H1 (cell line): ENCODE results near the gene GPC6. TPM values are rescaled to one million over a fixed set of nuclear protein-coding genes. Genes with fewer than 3 reads are reported as not detected.

Experiments
- CHD2 ChIP-seq: IDR thresholded peaks from 2 replicates; pipeline ENCODE4 v1.6.1; 2012; ENCODE audit warnings: low read length, improper control_type of control experiment
- EGR1 ChIP-seq: IDR thresholded peaks from 2 replicates; pipeline ENCODE4 v1.6.1; 2011; ENCODE audit warnings: low read depth, low read length, borderline replicate concordance
- HDAC2 ChIP-seq, 2 experiments: fragments of 300-600 bp in 1 of 2; sonication (generic) in 1 of 2; IDR thresholded peaks; 2 replicates each; pipeline ENCODE4 v1.6.1; 2011 to 2012; ENCODE audit warnings: low read depth in 2 of 2, low read length in 2 of 2, mild to moderate bottlenecking in 2 of 2, moderate library complexity in 2 of 2, borderline replicate concordance in 1 of 2, inconsistent platforms in 1 of 2
- MAFK ChIP-seq: IDR thresholded peaks from 2 replicates; pipeline ENCODE4 v1.6.1; 2012; ENCODE audit warnings: low read depth, mild to moderate bottlenecking, improper control_type of control experiment, low read length
- POLR2A ChIP-seq, 2 experiments: IDR thresholded peaks; 1 replicate in 1 of 2; 2 replicates in 1 of 2; pipeline ENCODE4 v1.6.1; 2011; ENCODE audit warnings: low read depth in 2 of 2, low read length in 2 of 2, mild to moderate bottlenecking in 2 of 2; ENCODE audit errors: control extremely low read depth in 1 of 2
- POLR2AphosphoS5 ChIP-seq: IDR thresholded peaks from 2 replicates; pipeline ENCODE4 v1.6.1; 2011; ENCODE audit warnings: low read depth, low read length
- TEAD4 ChIP-seq: IDR thresholded peaks from 2 replicates; pipeline ENCODE4 v1.6.1; 2012; ENCODE audit warnings: low read depth, low read length, inconsistent platforms, mixed read lengths
- polyA plus RNA-seq, 7 experiments: library from polyadenylated mRNA; depleted of rRNA in 3 of 7; stranded (reverse) in 5 of 7; unstranded in 2 of 7; fragments of >200 nt in 5 of 7; fragments of 200-250 nt in 2 of 7; gene quantifications; 1 replicate in 5 of 7; 2 replicates in 1 of 7; 4 replicates in 1 of 7; pipeline versions ENCODE4 v1.2.1 to v1.2.3, GENCODE V29; 2011 to 2013; ENCODE audit warnings: missing spikeins in 2 of 7, mixed read lengths in 2 of 7
- total RNA-seq: library from RNA; stranded (reverse); fragmentation: NEBNext Ultra II Directional; extraction: Animal tissue kit (Norgen Biotek cat#: 25700); gene quantifications from 2 replicates; pipeline ENCODE4 v1.2.1, GENCODE V29; 2021

The GPC6 gene
- total and polyA plus RNA-seq, 2 of the 8 experiments (the other 6 are each of a cell fraction or from before 2014, with no cell fraction given), result 5.4 to 12.0 TPM

DNA sequence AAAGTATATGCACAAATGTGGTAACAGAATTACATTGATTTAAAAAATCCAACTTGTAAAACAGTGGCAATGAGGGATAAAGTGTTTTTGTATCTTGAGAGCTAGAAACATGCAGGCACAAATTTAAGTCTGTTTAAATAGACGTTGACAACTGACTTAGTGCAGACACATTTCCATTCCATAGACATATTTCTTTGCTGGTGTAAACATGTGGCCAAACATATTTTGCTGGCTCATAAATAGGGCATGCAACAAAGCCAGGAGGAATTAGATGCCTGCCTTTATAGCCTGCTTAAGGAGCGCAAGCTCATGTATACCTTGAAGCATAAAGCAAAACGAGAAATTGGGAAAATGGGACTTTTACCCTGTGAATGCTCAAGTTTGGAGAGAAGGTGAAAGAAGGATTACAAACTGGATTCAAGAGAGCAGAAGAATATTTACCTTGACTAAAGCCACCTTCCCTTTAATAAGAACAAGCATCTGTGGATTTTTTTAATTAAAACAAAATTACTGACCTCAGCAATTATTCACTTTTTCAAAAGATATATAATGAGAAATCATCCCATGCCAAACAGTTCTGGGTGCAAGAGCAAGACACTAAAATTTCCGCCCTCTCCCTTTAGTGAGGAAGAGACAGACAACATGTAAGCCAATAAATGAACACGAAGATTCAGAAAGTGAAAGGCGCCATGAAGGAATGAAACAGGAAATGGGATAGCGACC, 1181.9 kb downstream of the GPC6 start (continued):
- no peak for TF ChIP-seq HDAC2 (IDR thresholded peaks at IDR 0.05; ENCODE audit: borderline replicate concordance in 1 of 2, low read depth in 2 of 2, low read length in 2 of 2)
- TF ChIP-seq EGR1, result no peak
- no peak for TF ChIP-seq POLR2A (IDR thresholded peaks at IDR 0.05; ENCODE audit: control extremely low read depth in 1 of 2, low read depth in 2 of 2, low read length in 2 of 2)
- no peak for TF ChIP-seq TEAD4
- TF ChIP-seq POLR2AphosphoS5, result no peak
- no peak for TF ChIP-seq MAFK
- TF ChIP-seq CHD2, result no peak
